Measurements from ENCODE around the gene APOL3. TPM values are rescaled to one million over a fixed set of nuclear protein-coding genes. Genes with fewer than 3 reads are reported as not detected.
A peak's percentile ranks its signal among the peaks of the same experiment; 100 is the strongest.
"Not testable (repeated sequence)": the region's sequence is repeated elsewhere in the genome, so short reads cannot be mapped to it uniquely, and the experiment has no call there.

The APOL3 gene
- total RNA-seq, 1 donor from 2014 or later: 2.3 TPM

DNA sequence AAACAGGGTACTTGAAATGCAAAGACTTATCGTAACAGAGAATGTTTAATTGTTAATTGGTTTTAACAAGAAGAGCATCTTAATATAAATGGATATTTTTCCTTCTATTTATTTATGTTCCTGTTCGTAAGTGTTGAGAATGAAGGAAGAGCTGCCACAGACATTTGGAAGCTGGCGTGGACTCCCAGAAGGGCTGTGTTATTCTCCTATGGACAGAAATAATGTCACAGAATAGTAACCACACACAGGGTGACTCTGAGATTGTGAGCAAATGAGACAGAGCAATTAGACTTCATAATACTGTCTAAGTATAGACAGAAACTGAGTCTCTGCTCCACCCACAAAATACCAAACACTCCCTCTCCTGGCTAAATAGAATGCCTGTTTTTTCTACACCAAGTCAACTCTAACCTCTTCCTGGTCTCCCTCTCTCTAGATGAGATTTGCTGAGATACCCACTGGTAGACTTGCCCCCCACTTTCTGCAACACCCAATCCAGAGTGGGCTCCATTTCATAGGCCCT, 6.1 kb downstream of the APOL3 start:
- peaks cover 4% of the 10 kb centered on the region for H3K36me3 Mint-ChIP-seq
- DNase-seq (ENCODE audit: extremely low spot score, unreplicated experiment): no peak
- peaks cover 8% of the 10 kb centered on the region for H3K9me3 Mint-ChIP-seq
- H3K4me1 Mint-ChIP-seq (ENCODE audit: unreplicated experiment): peaks cover 34% of the 10 kb centered on the region
- no peaks in the 10 kb centered on the region for H3K27me3 Mint-ChIP-seq
- H3K27ac Mint-ChIP-seq: peak overlapping the region; percentile 76
- TF ChIP-seq, protein P1, sequence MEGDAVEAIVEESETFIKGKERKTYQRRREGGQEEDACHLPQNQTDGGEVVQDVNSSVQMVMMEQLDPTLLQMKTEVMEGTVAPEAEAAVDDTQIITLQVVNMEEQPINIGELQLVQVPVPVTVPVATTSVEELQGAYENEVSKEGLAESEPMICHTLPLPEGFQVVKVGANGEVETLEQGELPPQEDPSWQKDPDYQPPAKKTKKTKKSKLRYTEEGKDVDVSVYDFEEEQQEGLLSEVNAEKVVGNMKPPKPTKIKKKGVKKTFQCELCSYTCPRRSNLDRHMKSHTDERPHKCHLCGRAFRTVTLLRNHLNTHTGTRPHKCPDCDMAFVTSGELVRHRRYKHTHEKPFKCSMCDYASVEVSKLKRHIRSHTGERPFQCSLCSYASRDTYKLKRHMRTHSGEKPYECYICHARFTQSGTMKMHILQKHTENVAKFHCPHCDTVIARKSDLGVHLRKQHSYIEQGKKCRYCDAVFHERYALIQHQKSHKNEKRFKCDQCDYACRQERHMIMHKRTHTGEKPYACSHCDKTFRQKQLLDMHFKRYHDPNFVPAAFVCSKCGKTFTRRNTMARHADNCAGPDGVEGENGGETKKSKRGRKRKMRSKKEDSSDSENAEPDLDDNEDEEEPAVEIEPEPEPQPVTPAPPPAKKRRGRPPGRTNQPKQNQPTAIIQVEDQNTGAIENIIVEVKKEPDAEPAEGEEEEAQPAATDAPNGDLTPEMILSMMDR (conservative IDR thresholded peaks at IDR 0.05): no peak
- peak overlapping the region; percentile 21 for H3K4me3 Mint-ChIP-seq

DNA sequence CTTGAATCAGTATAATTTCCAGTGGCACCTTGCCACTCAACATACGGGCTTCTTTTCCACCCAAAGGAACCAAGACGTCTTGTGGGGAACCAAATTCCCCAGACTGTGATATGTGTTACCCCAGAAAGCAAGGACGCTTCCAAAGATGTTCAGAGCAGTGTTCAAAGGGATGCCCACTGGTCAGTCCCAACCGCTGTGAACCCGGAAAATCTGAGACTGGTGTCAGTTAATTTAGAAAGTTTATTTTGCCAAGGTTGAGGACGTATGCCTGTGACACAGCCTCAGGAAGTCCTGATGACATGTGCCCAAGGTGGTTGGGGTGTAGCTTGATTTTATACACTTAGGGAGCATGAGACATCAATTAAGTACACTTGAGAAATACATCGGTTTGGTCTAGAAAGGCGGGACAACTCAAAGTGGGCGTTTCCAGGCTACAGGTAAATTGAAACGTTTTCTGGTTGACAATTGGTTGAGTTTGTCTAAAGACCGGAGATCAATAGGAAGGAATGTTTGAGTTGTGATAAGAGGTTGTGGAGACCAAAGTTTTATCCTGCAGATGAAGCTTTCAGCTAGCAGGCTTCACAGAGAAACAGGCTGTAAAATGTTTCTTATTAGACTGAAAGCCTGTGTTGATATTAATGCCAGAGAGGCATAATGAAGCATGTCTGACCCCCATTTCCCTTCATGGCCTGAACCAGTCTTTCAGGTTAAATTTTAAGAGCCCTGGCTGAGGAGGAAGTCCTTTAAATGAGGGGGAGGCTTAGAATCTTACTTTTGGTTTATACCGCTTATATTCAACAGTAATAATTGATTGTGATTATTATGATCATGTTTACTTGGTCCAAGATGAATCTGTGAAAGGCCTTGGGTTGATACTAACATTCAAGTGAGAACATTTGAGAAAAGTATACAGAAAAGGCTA, 6.8 kb downstream of the APOL3 start:
- Mint-ChIP-seq H3K36me3 (peaks cover 4% of the 10 kb centered on the region), H3K4me3 (no peak overlapping the region), H3K9me3 (peaks cover 8% of the 10 kb centered on the region), H3K27ac (peak overlapping the region; percentile 76), H3K27me3 (no peaks in the 10 kb centered on the region), H3K4me1 (ENCODE audit: unreplicated experiment) (peaks cover 29% of the 10 kb centered on the region)
- TF ChIP-seq, protein P1 (conservative IDR thresholded peaks at IDR 0.05): no peak
- no peak for DNase-seq (ENCODE audit: extremely low spot score, unreplicated experiment)

DNA sequence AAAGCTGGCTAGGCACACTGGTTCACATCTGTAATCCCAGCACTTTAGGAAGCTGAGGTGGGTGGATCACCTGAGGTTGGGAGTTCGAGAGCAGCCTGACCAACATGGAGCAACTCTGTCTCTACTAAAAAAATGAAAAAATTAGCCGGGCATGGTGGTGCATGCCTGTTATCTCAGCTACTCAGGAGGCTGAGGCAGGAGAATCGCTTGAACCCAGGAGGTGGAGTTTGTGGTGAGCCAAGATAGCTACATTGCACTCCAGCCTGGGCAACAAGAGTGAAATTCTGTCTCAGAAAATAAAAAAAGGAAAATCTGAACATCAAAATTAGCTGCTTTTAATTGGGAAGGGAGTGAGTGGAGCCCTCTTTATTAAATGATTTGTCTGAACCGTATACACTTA, 7.7 kb downstream of the APOL3 start:
- not testable (repeated sequence) for DNase-seq (ENCODE audit: extremely low spot score, unreplicated experiment); H3K4me3 Mint-ChIP-seq; H3K27ac Mint-ChIP-seq; H3K27me3 Mint-ChIP-seq; H3K9me3 Mint-ChIP-seq; H3K36me3 Mint-ChIP-seq
- peaks cover 29% of the 10 kb centered on the region for H3K4me1 Mint-ChIP-seq (ENCODE audit: unreplicated experiment)

DNA sequence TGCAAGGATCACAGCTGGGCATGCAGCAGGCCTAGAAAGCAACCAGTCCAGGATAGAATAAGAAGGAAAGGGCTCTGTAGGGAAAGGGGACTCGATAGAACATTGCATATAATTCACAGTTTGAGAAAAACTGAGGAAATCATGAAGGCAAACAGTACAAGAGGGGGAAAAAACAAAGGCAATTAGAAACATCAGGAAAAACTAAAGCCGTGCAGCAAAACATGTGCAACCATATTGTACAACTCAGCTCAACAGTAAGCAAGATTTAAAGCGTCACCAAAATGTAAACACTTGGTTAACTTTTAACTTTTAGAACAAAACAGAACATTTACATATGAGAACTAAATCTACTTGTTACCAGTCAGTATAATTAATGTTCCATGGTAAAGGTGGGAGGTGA, 8.5 kb downstream of the APOL3 start:
- Mint-ChIP-seq H3K27me3 (no peaks in the 10 kb centered on the region), H3K27ac (no peak overlapping the region), H3K4me3 (no peak overlapping the region), H3K36me3 (peaks cover 4% of the 10 kb centered on the region), H3K4me1 (ENCODE audit: unreplicated experiment) (peaks cover 26% of the 10 kb centered on the region), H3K9me3 (peaks cover 8% of the 10 kb centered on the region)
- no peak for DNase-seq (ENCODE audit: extremely low spot score, unreplicated experiment)
- TF ChIP-seq, protein P1 (conservative IDR thresholded peaks at IDR 0.05): no peak

DNA sequence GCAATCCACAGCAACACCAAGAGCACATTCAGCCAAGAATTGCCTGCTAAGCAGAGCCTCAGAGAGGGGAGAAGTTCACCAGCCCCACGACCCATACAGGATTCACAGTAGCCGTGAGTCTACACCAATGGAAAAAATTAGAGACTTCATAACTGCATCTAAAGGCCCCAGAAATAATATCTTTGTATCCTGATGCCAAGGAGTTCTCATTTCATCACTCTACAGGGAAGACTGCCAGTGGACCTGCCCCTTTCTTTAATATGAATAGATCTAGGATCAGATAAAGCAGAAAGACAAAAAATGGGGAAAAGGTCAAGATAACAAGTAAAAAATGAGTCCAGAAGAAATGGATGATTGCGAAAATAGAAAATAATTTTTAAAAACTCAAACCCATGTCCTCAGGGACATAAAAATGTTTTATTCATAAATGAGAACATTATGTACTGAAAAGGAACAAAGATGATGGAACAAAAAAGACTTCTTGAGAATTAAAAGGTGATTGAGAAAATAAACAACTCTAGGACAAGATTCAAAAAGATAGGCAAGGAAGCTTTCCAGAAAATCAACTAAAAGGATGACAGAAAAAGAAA, 9.5 kb downstream of the APOL3 start:
- TF ChIP-seq, protein P1 (conservative IDR thresholded peaks at IDR 0.05): no peak
- no peaks in the 10 kb centered on the region for H3K27me3 Mint-ChIP-seq
- H3K4me3 Mint-ChIP-seq: no peak overlapping the region
- H3K27ac Mint-ChIP-seq: no peak overlapping the region
- peaks cover 8% of the 10 kb centered on the region for H3K9me3 Mint-ChIP-seq
- peaks cover 19% of the 10 kb centered on the region for H3K4me1 Mint-ChIP-seq (ENCODE audit: unreplicated experiment)
- H3K36me3 Mint-ChIP-seq: peaks cover 4% of the 10 kb centered on the region
- no peak for DNase-seq (ENCODE audit: extremely low spot score, unreplicated experiment)

DNA sequence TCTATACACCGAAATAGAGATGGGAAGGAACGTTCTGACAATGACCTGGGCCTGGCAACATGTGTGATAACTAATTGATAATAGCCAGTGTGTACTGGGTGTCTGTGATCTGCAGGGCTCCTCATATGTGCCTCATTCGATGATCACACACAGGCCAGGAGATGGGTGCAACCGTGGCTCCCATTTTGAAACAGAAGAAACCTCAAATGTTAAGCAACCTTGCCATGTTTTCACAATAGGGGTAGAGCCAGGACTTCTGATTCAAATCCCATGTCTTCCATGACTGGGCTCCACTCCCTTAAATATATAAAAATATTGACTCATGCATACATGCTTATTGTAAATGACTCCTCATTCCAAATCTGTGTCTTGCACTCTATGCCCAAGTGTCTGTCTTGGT, 11.1 kb downstream of the APOL3 start:
- peaks cover 25% of the 10 kb centered on the region for H3K4me1 Mint-ChIP-seq (ENCODE audit: unreplicated experiment)
- peaks cover 4% of the 10 kb centered on the region for H3K36me3 Mint-ChIP-seq
- no peaks in the 10 kb centered on the region for H3K27me3 Mint-ChIP-seq
- H3K4me3 Mint-ChIP-seq: no peak overlapping the region
- TF ChIP-seq, protein P1 (conservative IDR thresholded peaks at IDR 0.05): no peak
- DNase-seq (ENCODE audit: extremely low spot score, unreplicated experiment): no peak
- H3K9me3 Mint-ChIP-seq: peaks cover 8% of the 10 kb centered on the region
- H3K27ac Mint-ChIP-seq: no peak overlapping the region

Measured in type B pancreatic cell (in vitro differentiated cells).